GM18505 (cell line): ENCODE data around the gene LIN7B.

Experiments
- ATAC-seq: cut with Tn5 transposase; IDR thresholded peaks from one replicate; pipeline ENCODE4 v1.9.1; 2021; ENCODE audit not compliant: unreplicated experiment
- POLR2A ChIP-seq: IDR thresholded peaks from 4 replicates; pipeline ENCODE4 v1.6.1; 2011; ENCODE audit warnings: borderline replicate concordance; ENCODE audit not compliant: insufficient read depth, insufficient read length; ENCODE audit errors: extremely low read depth

LIN7B gene

DNA sequence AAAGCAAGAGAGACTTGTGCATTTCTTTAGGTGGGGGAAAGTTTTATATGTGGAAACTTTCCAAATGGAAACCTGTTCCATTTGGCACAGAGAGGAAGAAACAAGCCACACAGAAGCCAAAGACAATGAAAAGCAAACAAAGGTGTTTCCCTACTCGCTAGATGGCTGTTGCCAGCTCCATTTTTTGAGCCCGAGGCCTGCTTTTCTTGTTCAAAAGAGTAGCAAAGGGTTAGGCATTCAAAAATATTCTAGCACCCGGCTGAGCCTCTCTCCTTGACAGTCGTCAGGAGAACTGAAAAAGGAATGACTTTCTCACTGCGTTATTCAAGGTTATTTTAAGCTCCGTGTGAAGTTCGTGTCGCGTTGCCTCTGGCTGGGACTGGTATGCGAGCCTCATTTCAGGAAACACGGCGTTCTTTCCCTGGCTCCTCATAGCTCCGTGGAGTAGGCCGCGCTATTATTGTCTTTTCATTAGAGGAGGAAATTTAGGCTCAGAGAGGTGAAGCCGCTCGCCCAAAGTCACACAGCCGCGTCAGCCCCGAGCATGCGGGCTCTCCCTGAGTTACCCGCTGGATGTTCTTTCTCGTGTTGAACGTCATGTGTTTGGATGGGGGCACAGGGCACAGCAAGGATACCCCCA, 51.1 kb downstream of the LIN7B start:
- ATAC-seq = no peak
- no peak for TF ChIP-seq POLR2A

DNA sequence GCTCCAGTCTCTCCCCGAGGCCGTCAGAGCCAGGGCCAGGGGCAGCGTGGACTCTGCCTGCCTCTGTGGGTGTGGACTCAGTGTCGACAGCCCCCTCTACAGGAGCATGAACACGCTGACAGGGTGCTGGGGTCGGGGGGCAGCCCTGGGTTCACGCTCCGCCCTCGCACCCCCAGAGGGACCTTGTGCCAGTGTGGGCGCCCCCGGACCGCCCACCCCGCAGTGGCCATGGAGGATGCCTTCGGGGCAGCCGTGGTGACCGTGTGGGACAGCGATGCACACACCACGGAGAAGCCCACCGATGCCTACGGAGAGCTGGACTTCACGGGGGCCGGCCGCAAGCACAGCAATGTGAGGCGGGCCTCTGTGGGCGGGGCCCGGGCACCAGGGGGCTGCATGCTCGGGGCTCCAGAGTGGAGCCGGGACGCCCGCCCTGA, 51.7 kb downstream of the LIN7B start:
- no peak for ATAC-seq
- TF ChIP-seq POLR2A = no peak

DNA sequence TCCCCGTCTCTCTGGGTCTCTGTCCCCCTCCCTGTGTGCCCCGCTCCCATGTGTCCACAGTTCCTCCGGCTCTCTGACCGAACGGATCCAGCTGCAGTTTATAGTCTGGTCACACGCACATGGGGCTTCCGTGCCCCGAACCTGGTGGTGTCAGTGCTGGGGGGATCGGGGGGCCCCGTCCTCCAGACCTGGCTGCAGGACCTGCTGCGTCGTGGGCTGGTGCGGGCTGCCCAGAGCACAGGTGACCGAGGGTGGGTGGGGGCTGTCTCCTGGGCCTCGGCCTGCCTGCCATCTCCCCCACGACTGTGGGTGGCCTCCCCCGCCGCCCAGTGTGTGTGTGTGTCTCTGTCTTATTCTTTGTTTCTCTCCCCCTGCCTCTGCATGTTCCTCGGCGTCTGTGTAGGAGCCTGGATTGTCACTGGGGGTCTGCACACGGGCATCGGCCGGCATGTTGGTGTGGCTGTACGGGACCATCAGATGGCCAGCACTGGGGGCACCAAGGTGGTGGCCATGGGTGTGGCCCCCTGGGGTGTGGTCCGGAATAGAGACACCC, 53.8 kb downstream of the LIN7B start:
- ATAC-seq = no peak
- TF ChIP-seq POLR2A = no peak
